Naive B cell (primary cell): Measurements from ENCODE around the gene MEOX1. TPM values are rescaled to one million over a fixed set of nuclear protein-coding genes. Genes with fewer than 3 reads are reported as not detected.
"Not testable (repeated sequence)": the region's sequence is repeated elsewhere in the genome, so short reads cannot be mapped to it uniquely, and the experiment has no call there.

Experiments used
- ATAC-seq, 2 donors: fragments of 150-1000 bp; cut with Tn5 transposase; 2 replicates each; pipeline ENCODE4 v1.10.0; 2021; ENCODE audit warnings: low read depth in 2 of 2, mild to moderate bottlenecking in 2 of 2, moderate library complexity in 2 of 2
- DNase-seq: peaks from one replicate; pipeline ENCODE4 v3.0.0; 2022
- H3K27ac Mint-ChIP-seq, 6 donors: one replicate each; pipeline ENCODE4 v1.8.0; 2020 to 2022; ENCODE audit warnings: mild to moderate bottlenecking in 6 of 6, mixed read lengths in 6 of 6, moderate library complexity in 5 of 6, inconsistent platforms in 2 of 6
- H3K27me3 Mint-ChIP-seq, 3 donors: one replicate each; pipeline ENCODE4 v1.8.0; 2021 to 2022; ENCODE audit warnings: mixed read lengths in 3 of 3, mild to moderate bottlenecking in 1 of 3
- H3K36me3 Mint-ChIP-seq, 2 donors: one replicate each; pipeline ENCODE4 v1.8.0; 2020 to 2022; ENCODE audit warnings: mixed read lengths in 2 of 2, inconsistent platforms in 1 of 2, mild to moderate bottlenecking in 1 of 2
- H3K4me1 Mint-ChIP-seq, 3 donors: one replicate each; pipeline ENCODE4 v1.8.0; 2020 to 2022; ENCODE audit warnings: mixed read lengths in 3 of 3, inconsistent platforms in 1 of 3, mild to moderate bottlenecking in 1 of 3, moderate library complexity in 1 of 3
- H3K4me3 Mint-ChIP-seq, 8 donors: one replicate each; pipeline ENCODE4 v1.8.0; 2020 to 2022; ENCODE audit warnings: mild to moderate bottlenecking in 8 of 8, mixed read lengths in 8 of 8, moderate library complexity in 8 of 8, inconsistent platforms in 2 of 8
- H3K9me3 Mint-ChIP-seq, 7 donors: one replicate each; pipeline ENCODE4 v1.8.0; 2020 to 2022; ENCODE audit warnings: mixed read lengths in 7 of 7, mild to moderate bottlenecking in 5 of 7, inconsistent platforms in 2 of 7, moderate library complexity in 1 of 7
- polyA plus RNA-seq, 6 donors: library from polyadenylated mRNA; unstranded; fragments of 300-500 nt; fragmentation: Illumina TruSeq; gene quantifications; one replicate each; pipeline ENCODE4 v1.2.3, GENCODE V29; 2021; ENCODE audit warnings: low read depth in 6 of 6

Gene MEOX1
- polyA plus RNA-seq, 6 donors from 2014 or later: 0.12 TPM; not detected in 5

DNA sequence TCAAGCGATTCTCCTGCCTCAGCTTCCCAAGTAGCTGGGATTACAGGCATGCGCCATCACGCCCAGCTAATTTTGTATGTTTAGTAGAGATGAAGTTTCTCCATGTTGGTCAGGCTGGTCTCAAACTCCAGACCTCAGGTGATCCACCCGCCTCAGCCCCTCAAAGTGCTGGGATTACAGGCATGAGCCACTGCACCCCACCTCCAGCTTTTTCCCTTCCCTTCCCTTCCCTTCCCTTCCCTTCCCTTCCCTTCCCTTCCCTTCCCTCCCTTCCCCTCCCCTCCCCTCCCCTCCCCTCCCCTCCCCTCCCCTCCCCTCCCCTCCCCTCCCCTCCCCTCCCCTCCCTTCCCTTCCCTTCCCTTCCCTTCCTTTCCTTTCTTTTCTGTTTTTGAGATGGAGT, 59.2 kb downstream of the MEOX1 start:
- not testable (repeated sequence) for H3K36me3 Mint-ChIP-seq, ATAC-seq, H3K4me3 Mint-ChIP-seq, H3K4me1 Mint-ChIP-seq, H3K9me3 Mint-ChIP-seq, DNase-seq
- Mint-ChIP-seq H3K27me3 (peaks cover 19 to 31% (median 30%) of the 10 kb centered on the region in 3 donors), H3K27ac (peak overlapping the region in 1 of 6 donors; percentile 32)

GRCh38 chr17:43601280-43602039, 60.3 kb downstream of the MEOX1 start:
- ATAC-seq (no peak), DNase-seq (no peak)
- Mint-ChIP-seq H3K4me1 (peaks cover 0 to 7% (median 6%) of the 10 kb centered on the region in 3 donors), H3K36me3 (peaks cover 0 to 5% of the 10 kb centered on the region in 2 donors), H3K27ac (peak overlapping the region in 1 of 6 donors; percentile 59), H3K4me3 (no peak overlapping the region), H3K9me3 (no peaks in the 10 kb centered on the region), H3K27me3 (peaks cover 19 to 35% (median 35%) of the 10 kb centered on the region in 3 donors)

DNA sequence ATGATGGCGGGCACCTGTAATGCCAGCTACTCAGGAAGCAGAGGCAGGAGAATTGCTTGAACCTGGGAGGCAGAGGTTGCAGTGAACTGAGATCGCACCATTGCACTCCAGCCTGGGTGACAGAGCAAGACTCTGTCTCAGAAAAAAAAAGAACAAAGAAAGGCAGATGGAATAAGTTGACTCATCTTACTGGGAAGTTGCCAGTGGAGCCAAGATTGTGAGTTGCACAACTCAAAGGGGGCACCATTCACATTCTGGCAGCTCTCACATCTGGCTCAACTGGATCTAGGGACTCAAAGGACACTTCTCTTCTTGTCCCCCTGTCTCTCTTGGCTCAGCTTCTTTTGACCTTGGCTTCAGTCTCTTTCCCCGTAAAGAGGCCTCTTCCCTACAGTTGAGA, 61.9 kb downstream of the MEOX1 start:
- no peak for DNase-seq

DNA sequence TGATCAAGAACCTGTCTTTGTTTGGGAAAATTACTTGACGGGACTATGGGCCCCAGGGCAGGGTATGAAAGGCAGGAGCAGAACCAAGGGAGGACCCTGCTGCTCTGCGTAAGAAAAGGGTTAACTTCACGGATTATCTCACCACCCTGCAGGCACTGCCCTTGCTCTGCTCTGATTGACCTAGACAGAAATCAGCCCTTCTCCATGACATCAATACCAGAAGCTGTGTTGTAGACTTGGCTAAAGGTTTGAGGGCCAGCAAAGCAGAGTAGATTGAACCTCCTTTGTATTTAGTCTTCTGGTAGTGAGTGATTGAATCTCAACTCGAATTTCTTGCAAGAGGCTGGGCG, 62.7 kb downstream of the MEOX1 start:
- no peak for ATAC-seq
- Mint-ChIP-seq H3K27ac (no peak overlapping the region), H3K4me1 (no peaks in the 10 kb centered on the region), H3K36me3 (peaks cover 0 to 5% of the 10 kb centered on the region in 2 donors), H3K9me3 (no peaks in the 10 kb centered on the region), H3K4me3 (no peak overlapping the region), H3K27me3 (peaks cover 25 to 41% (median 40%) of the 10 kb centered on the region in 3 donors)
- no peak for DNase-seq

More for the DNA sequence above, 61.9 kb downstream of the MEOX1 start:
- peaks cover 0 to 5% of the 10 kb centered on the region in 2 donors for H3K36me3 Mint-ChIP-seq
- H3K27ac Mint-ChIP-seq: no peak overlapping the region
- H3K27me3 Mint-ChIP-seq: peaks cover 27 to 41% (median 40%) of the 10 kb centered on the region in 3 donors
- peaks cover 0 to 4% (median 3%) of the 10 kb centered on the region in 3 donors for H3K4me1 Mint-ChIP-seq
- no peaks in the 10 kb centered on the region for H3K9me3 Mint-ChIP-seq
- no peak for ATAC-seq
- H3K4me3 Mint-ChIP-seq: no peak overlapping the region

DNA sequence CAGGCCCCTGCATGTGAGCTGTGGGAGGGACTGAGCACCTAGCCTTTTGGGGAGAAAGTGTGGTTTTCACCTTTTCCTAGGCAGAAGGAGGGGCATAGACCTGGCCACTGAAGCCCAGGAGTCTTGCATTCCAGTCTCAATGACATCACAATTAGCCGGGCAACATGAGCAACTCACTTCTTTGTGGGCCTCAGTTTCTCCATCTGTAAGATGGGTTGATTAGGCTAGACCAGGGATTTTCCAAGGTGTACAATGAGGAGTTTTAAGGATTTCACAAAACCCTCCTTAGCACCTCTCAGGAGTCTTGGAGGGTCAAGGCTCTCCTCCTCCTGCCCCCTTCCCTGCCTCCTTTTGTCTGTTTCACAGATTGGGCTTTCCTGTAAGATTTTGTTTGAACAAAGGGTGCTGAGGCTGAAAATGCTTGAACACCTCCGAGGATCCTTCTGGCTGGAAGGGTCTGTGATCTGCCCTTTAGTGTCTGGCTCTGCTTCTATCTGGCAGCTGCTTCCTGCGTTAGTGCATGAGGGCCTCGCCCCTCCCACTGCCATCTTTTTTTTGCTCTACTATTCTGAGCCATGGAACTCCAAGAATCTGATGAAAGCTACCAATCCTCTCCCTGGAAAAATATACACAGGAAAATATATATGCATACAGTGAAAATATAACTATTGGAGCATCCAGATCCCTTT, 63.2 kb downstream of the MEOX1 start:
- Mint-ChIP-seq H3K27me3 (peaks cover 25 to 41% (median 40%) of the 10 kb centered on the region in 3 donors), H3K4me1 (peaks cover 0 to 4% (median 3%) of the 10 kb centered on the region in 3 donors), H3K9me3 (no peaks in the 10 kb centered on the region), H3K27ac (peak overlapping the region in 1 of 6 donors; percentile 39), H3K36me3 (peaks cover 0 to 5% of the 10 kb centered on the region in 2 donors), H3K4me3 (no peak overlapping the region)
- no peak for ATAC-seq
- DNase-seq: no peak

GRCh38 chr17:43597624-43598356, 63.9 kb downstream of the MEOX1 start:
- H3K9me3 Mint-ChIP-seq: no peaks in the 10 kb centered on the region
- peaks cover 0 to 4% (median 4%) of the 10 kb centered on the region in 3 donors for H3K4me1 Mint-ChIP-seq
- H3K27ac Mint-ChIP-seq: no peak overlapping the region
- peak overlapping the region in 1 of 8 donors; percentile 76 for H3K4me3 Mint-ChIP-seq
- H3K27me3 Mint-ChIP-seq: peaks cover 25 to 40% (median 37%) of the 10 kb centered on the region in 3 donors
- H3K36me3 Mint-ChIP-seq: peaks cover 0 to 5% of the 10 kb centered on the region in 2 donors
- DNase-seq: no peak
- no peak for ATAC-seq

DNA sequence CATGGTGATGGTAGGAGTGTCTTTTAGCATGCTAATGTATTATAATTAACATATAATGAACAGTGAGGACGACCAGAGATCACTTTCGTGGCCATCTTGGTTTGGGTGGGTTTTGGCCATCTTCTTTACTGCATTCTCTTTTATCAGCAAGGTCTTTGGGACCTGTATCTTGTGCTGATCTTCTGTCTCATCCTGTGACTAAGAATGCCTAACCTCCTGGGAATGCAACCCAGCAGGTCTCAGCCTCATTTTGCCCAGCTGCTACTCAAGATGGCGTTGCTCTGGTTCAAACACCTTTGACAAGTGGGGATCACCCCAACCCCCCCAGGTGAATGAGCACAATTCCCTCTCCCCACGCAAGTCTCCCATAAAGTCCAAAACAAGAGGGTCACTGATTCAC, 66.3 kb downstream of the MEOX1 start:
- Mint-ChIP-seq H3K4me3 (no peak overlapping the region), H3K27ac (no peak overlapping the region), H3K9me3 (no peaks in the 10 kb centered on the region), H3K36me3 (peaks cover 0 to 5% of the 10 kb centered on the region in 2 donors), H3K27me3 (peaks cover 17 to 28% (median 18%) of the 10 kb centered on the region in 3 donors), H3K4me1 (peaks cover 0 to 4% (median 4%) of the 10 kb centered on the region in 3 donors)
- no peak for ATAC-seq
- no peak for DNase-seq

DNA sequence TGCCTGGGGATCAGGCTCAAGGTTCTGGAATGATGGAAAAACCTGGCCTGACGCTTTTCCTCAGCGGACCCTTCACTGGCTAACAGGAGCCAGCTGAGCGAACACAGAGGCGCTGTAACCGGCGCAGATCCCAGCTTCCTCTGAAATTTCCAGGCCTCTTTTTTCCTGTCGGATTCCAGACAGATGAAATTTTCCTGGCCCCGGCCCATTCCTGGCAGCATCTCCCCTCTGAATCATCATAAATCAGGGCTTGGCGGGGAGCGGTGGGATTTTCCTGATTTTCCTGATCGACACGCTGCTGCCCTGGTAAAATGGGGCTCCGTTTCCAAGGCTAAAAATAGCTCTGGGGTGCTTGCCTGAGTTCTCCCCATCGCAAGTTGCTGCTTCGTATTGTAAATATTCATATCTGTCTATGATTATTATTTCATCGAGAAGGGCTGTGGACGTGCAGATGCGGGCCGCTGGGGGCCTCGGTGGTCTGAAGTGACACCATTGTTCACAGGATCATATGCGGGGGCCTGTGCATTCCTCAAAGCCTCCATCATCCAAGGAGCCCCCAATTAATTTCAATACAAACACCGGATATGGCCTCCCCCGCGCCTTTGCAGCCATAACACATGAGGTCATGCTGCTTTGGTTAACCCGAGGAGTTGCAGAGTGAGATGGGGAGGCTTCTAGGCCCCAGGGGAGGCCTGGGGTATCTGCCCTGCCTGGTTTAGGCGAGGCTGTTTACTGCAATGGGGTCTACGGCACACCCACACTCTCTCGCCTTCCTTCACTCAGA, 69.8 kb downstream of the MEOX1 start:
- DNase-seq (no peak), ATAC-seq (no peak)
- Mint-ChIP-seq H3K36me3 (no peaks in the 10 kb centered on the region), H3K9me3 (peaks cover 0 to 5% (median 0%) of the 10 kb centered on the region in 7 donors), H3K27me3 (peaks cover 12 to 18% (median 17%) of the 10 kb centered on the region in 3 donors), H3K4me3 (no peak overlapping the region), H3K27ac (no peak overlapping the region), H3K4me1 (peaks cover 0 to 4% (median 4%) of the 10 kb centered on the region in 3 donors)

DNA sequence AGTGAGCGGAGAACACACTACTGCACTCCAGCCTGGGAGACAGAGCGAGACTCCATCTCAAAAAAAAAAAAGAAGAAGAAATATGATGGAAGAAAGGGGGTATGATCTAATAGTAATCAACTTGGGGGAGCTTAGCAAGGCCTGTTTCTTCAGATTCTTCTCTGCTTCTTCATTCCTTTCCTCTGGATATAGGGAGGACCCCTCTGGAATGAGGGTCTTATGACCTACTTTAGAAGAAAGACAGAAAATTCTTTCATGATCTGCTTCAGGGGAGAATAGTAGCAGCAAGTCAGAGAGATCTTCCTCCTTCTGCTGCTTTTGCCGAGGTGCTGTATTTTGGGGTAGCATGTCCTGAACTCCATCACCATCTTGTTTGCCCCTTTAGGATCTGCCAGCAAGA, 70.7 kb downstream of the MEOX1 start:
- ATAC-seq: no peak
- Mint-ChIP-seq H3K36me3 (no peaks in the 10 kb centered on the region), H3K27me3 (peaks cover 8 to 10% (median 9%) of the 10 kb centered on the region in 3 donors)

More for the DNA sequence above, 70.7 kb downstream of the MEOX1 start:
- peaks cover 0 to 5% (median 0%) of the 10 kb centered on the region in 7 donors for H3K9me3 Mint-ChIP-seq
- no peak for DNase-seq
- no peak overlapping the region for H3K4me3 Mint-ChIP-seq
- peak overlapping the region in 1 of 6 donors; percentile 64 for H3K27ac Mint-ChIP-seq
- peaks cover 0 to 4% (median 4%) of the 10 kb centered on the region in 3 donors for H3K4me1 Mint-ChIP-seq

Other genes starting within 250 kb of the MEOX1 start
- gene DHX8, start 177.9 kb downstream of the MEOX1 start, polyA plus RNA-seq: 10 to 100 TPM; 20.5 to 40.4 (median 30.8) TPM
- under 1 TPM in 1 of 6 donors, not detected in 5; 0.12 TPM for gene ETV4, start 115.6 kb downstream of the MEOX1 start, polyA plus RNA-seq
- gene SOST, start 96.9 kb upstream of the MEOX1 start, polyA plus RNA-seq: not detected
- 10 to 100 TPM in 1 of 6 donors, 1 to 10 TPM in 5; 1.7 to 10.5 (median 6.6) TPM for gene DUSP3, start 117.1 kb upstream of the MEOX1 start, polyA plus RNA-seq
- gene CFAP97D1, start 118.5 kb upstream of the MEOX1 start, polyA plus RNA-seq: not detected
- gene MPP3, start 171.2 kb upstream of the MEOX1 start, polyA plus RNA-seq: not detected
- not detected for gene CD300LG, start 185.3 kb upstream of the MEOX1 start, polyA plus RNA-seq
- gene MPP2, start 245.6 kb upstream of the MEOX1 start, polyA plus RNA-seq: under 1 TPM in 1 of 6 donors, not detected in 5; 0.18 TPM